ENCODE data around the gene AIP. TPM values are rescaled to one million over a fixed set of nuclear protein-coding genes. Genes with fewer than 3 reads are reported as not detected.
A peak's percentile ranks its signal among the peaks of the same experiment; 100 is the strongest.

AIP gene
- total RNA-seq, 1 experiment from 2014 or later, result 35.6 TPM

DNA sequence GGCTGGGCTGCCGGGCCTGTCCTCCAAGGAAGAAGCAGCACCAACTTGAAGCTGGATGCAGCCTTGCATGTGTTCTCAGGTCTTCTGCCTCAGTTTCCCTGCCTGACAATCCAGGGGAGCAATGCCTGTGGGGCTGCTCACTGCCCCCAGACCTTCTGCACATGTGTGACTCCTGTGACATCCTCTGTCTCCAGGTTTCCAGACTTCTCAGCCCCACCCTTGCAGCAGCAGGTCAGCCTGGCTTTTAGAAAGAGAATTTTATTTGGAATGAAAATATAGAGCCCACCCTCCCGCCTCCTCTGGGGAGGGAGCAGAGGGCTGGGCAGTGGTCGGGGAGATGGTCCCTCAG is 45.0 kb upstream of the AIP start:
- Histone ChIP-seq H3K9ac (ENCODE audit: extremely low read depth, insufficient read length, low read length) (no peak overlapping the region), H3K23ac (ENCODE audit: insufficient read length, low read depth, low read length) (no peak overlapping the region), H3K23me2 (ENCODE audit: insufficient read length, low read depth, low read length, poor library complexity, severe bottlenecking) (peaks cover under 1% of the 10 kb centered on the region), H3K79me2 (ENCODE audit: insufficient read depth, low read length) (no peaks in the 10 kb centered on the region), H3K56ac (ENCODE audit: insufficient read length, low read depth, low read length) (no peak overlapping the region), H2AFZ (ENCODE audit: low read length) (no peak overlapping the region), H3K14ac (ENCODE audit: insufficient read depth, low read length) (no peak overlapping the region), H3K79me1 (ENCODE audit: insufficient read depth, low read depth, low read length, poor library complexity, severe bottlenecking) (no peaks in the 10 kb centered on the region), H4K91ac (ENCODE audit: insufficient read length, low read depth, low read length) (no peak overlapping the region), H4K5ac (ENCODE audit: insufficient read length, low read depth, low read length) (no peak overlapping the region), H2AK5ac (ENCODE audit: insufficient read length, low read length) (no peak overlapping the region), H3K4me2 (ENCODE audit: insufficient read depth, insufficient read length, low read length) (no peak overlapping the region), H2BK120ac (ENCODE audit: low read depth, low read length, poor library complexity, severe bottlenecking) (no peak overlapping the region), H3K27ac (ENCODE audit: insufficient read length, low read depth, low read length) (no peak overlapping the region), H2BK20ac (ENCODE audit: low read depth, low read length, poor library complexity, severe bottlenecking) (no peak overlapping the region), H2BK12ac (ENCODE audit: insufficient read length, low read depth, low read length) (no peak overlapping the region), H2BK5ac (ENCODE audit: insufficient read length, low read length) (no peak overlapping the region), H3K9me3 (ENCODE audit: control insufficient read depth, low read depth, low read length) (no peaks in the 10 kb centered on the region), H3K4ac (ENCODE audit: low read depth, low read length) (no peak overlapping the region), H4K20me1 (ENCODE audit: control insufficient read depth, insufficient read depth, insufficient read length) (no peaks in the 10 kb centered on the region), H3T11ph (ENCODE audit: low read length) (no peak overlapping the region), H3K4me1 (ENCODE audit: insufficient read depth, low read length) (no peaks in the 10 kb centered on the region; the same call in 1 of the 2 replicates), H3K27me3 (ENCODE audit: insufficient read depth, low read length) (no peaks in the 10 kb centered on the region), H2BK15ac (ENCODE audit: low read depth, low read length) (no peak overlapping the region), H4K8ac (replicated peaks; ENCODE audit: insufficient read length, low read depth, low read length) (no peak overlapping the region), H3K18ac (ENCODE audit: insufficient read length, low read depth, low read length) (peak overlapping the region; percentile 13)
- TF ChIP-seq CTCF (conservative IDR thresholded peaks at IDR 0.05), result no peak
- WGBS (ENCODE audit: extremely low coverage, insufficient read length, low lambda C conversion rate), result no CpG with 5 or more reads among the region's 3 CpGs
- H3K27me3 Mint-ChIP-seq (ENCODE audit: low read depth), result no peaks in the 10 kb centered on the region; the same call in 1 of the 2 replicates
- H3K27ac Mint-ChIP-seq, result peak overlapping the region in 1 of 3 experiments; percentile 47; a peak in 3 of 7 replicates
- no peak for DNase-seq
- H3K4me1 Mint-ChIP-seq, result peaks cover 4 to 14% of the 10 kb centered on the region in 2 experiments
- peaks cover 10 to 45% (median 43%) of the 10 kb centered on the region in 3 experiments; a peak in 6 of 7 replicates for H3K36me3 Mint-ChIP-seq (ENCODE audit: insufficient read depth in 1 of 3, low read depth in 3 of 3)
- peak overlapping the region in 1 of 2 experiments; percentile 32; a peak in 1 of 5 replicates for H3K4me3 Mint-ChIP-seq
- H3K9me3 Mint-ChIP-seq, result no peaks in the 10 kb centered on the region

All from H9 (cell line).